Fibroblast of lung (primary cell): ENCODE measurements around the gene POLR2H.

Source experiments
- EZH2 ChIP-seq: IDR thresholded peaks from 2 replicates; pipeline ENCODE4 v1.5.1; 2012; ENCODE audit warnings: low read length, control low read depth, mild to moderate bottlenecking; ENCODE audit errors: missing control alignments
- TF ChIP-seq, protein P1 (sequence below), 2 donors: IDR thresholded peaks in 1 of 2; conservative IDR thresholded peaks in 1 of 2; 1 replicate in 1 of 2; 2 replicates in 1 of 2; pipeline ENCODE4 v1.5.1; 2011 to 2012; ENCODE audit warnings: low read length in 2 of 2, control low read depth in 1 of 2, inconsistent platforms in 1 of 2, low read depth in 1 of 2, mild to moderate bottlenecking in 1 of 2

DNA sequence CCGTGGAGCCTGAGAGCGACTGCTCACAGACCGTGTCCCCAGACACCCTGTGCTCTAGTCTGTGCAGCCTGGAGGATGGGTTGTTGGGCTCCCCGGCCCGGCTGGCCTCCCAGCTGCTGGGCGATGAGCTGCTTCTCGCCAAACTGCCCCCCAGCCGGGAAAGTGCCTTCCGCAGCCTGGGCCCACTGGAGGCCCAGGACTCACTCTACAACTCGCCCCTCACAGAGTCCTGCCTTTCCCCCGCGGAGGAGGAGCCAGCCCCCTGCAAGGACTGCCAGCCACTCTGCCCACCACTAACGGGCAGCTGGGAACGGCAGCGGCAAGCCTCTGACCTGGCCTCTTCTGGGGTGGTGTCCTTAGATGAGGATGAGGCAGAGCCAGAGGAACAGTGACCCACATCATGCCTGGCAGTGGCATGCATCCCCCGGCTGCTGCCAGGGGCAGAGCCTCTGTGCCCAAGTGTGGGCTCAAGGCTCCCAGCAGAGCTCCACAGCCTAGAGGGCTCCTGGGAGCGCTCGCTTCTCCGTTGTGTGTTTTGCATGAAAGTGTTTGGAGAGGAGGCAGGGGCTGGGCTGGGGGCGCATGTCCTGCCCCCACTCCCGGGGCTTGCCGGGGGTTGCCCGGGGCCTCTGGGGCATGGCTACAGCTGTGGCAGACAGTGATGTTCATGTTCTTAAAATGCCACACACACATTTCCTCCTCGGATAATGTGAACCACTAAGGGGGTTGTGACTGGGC lies 16.8 kb upstream of the POLR2H start:
- TF ChIP-seq EZH2 = no peak
- TF ChIP-seq, protein P1, sequence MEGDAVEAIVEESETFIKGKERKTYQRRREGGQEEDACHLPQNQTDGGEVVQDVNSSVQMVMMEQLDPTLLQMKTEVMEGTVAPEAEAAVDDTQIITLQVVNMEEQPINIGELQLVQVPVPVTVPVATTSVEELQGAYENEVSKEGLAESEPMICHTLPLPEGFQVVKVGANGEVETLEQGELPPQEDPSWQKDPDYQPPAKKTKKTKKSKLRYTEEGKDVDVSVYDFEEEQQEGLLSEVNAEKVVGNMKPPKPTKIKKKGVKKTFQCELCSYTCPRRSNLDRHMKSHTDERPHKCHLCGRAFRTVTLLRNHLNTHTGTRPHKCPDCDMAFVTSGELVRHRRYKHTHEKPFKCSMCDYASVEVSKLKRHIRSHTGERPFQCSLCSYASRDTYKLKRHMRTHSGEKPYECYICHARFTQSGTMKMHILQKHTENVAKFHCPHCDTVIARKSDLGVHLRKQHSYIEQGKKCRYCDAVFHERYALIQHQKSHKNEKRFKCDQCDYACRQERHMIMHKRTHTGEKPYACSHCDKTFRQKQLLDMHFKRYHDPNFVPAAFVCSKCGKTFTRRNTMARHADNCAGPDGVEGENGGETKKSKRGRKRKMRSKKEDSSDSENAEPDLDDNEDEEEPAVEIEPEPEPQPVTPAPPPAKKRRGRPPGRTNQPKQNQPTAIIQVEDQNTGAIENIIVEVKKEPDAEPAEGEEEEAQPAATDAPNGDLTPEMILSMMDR (conservative IDR thresholded peaks at IDR 0.05 in 1 of 2, IDR thresholded peaks at IDR 0.05 in 1 of 2; ENCODE audit: low read depth in 1 of 2, low read length in 2 of 2) = no peak
